Activated gamma-delta T cell treated with Interleukin-2 at 50 U/mL for 16 hours (primary cell): ENCODE results near the gene PCED1B.
"Not testable (repeated sequence)": the region's sequence is repeated elsewhere in the genome, so short reads cannot be mapped to it uniquely, and the experiment has no call there.

Experiments used
- DNase-seq: peaks from one replicate; pipeline ENCODE4 v3.0.0-alpha.2; 2020

Gene PCED1B

DNA sequence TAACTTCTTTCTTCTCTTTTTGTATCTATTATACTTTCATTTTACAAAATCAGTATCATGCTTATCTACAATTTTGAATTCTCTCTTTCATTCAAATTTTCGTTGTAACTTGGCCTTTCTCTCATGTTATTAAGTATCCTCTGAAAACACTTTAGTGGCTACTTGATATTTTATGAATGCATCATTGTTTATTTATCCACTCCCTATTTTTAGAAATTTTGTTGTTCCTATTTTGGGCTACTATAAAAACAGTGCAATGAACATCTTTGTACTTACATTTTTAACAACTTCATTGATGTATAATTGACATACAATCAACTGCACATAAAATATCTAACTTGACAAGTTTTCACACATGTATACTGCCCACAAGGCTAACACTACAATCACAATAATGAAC, 44.3 kb downstream of the PCED1B start:
- no peak for DNase-seq

DNA sequence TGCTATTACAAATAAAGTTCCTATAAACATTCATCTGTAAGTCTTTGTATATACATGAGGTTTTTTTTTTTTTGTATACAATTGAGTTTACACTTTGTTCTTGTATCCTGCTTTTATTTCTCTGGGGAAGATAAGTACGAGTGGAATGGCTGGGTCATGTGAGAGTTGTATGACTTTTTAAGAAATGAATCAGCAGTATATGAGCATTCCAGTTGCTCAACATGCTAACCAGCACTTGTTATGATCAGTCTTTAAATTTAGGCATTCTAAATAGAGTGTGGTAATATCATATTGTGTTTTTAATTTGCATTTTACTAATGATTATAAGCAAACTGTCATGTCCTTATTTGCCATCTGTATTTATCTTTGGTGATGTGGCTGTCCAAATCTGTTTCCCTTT, 45.0 kb downstream of the PCED1B start:
- no peak for DNase-seq

DNA sequence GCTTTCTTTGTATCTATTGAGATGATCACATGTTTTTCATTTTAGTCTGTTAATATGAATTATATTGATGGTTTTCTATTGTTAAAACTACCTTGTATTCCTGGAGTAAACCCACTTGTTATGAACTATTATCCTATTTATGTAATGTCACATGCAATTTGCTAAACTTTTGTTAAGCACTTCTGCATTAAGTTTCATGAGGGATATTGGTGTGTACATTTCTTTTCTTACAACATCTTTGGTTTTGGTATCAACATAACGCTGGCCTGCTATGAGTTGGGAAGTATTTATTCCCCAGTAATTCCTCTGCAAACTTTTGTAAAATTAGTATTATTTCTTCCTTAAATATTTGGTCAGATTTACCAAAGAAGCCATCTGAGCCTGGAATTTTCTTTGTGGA, 46.8 kb downstream of the PCED1B start:
- no peak for DNase-seq

DNA sequence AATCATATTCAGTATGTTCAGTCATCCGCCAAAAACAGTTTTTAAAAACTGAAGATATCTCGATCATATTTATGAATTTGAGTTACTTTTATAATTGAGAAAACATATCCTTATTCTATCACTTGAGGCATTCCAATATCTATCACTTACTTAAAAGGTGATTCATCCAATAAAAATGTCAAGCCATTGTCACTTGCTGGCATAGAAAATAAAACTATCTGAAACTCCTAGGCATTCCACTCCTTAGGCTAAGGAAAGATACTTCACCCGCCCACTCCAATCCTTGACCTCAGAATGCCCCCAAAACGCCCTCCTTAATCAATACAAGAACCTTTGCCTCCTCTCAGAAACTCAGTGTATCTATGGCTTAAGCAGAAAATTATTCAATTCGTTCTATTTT, 51.6 kb downstream of the PCED1B start:
- DNase-seq: no peak

DNA sequence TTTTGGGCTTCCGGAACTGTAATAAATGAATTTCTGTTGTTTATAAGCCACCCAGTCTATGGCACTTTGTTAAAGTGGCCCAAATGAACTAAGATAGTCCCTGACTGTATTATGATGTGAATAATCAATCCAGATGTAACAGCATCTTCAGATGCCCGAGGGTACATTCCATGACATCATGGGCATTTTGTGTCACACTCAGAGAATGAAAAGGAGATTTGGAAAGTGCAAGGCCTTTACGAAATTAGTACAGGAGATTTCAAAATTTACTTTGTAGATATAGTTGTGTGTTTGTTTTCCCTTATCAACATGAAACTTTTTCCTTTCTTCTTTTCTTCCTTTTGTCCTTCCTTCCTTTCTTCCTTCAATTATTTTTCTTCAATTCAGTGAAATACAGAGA, 54.6 kb downstream of the PCED1B start:
- DNase-seq: no peak

DNA sequence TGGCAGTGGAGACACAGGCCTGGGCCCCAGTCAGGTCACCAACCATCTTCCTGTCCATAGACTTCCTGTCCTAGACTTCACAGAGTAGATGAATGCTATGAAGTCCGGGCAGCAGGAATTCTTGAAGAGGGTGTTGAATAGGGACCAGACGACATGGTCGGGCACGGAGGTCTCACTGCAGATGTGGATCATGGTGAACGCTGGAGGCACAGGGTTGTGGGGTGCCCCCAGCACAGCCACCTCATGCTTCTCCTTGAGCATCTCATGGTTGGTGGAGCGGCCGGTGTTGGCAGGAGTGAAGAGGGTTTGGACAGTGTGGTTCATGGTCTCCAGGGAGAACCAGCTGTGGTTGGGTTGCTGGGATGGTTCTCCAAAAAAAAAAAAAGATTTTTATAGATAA, 56.2 kb downstream of the PCED1B start:
- no peak for DNase-seq

DNA sequence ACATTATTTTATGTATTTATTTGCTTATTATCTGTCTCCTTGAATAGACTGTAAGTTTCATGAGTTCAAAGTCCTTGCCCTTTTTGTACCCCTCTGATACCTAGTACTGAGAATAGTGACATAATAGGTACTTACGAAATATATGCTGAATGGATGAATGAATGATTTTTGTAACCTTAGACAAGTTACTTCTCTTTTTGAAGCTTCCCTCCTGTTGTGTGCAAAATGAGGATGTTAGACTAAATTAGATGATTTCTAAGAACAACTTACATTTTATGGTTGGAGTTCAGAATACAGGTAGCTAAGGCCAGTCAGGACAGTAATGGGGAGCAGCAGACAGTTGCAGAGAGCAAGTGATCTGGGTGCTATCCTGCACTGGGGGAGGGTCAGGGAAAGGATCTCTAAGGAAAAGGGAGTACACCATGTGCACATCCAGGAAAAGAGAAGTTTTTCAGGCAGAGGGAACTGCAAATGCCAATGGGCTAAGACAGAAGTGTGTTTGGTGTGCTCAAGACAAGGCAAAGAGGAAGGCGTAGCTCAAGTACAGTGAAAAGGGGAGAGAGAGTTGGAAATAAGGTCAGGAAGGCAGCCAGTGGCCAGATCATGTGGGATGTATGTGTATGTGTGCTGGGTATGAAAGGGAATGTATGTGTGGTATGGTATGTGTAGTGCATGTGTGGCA, 59.7 kb downstream of the PCED1B start:
- DNase-seq: no peak

DNA sequence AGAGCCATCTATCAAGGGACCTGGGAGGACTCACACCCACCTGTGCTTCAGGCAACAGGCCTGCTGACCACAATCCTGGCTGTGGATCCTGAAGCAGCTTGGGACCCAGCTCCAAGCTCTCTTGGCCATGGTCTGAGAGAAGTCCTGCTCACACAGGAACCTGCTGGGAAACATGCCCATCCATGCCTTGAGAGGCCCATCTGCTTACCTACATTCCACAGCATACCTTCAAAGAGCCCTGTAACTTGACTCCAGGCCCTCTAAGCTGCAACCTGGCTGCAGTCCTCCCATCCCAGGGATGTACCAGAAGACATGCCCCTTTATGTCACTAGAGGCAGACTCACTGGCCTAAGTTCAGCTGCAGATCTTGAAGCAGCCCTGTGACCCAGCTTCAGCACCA, 62.0 kb downstream of the PCED1B start:
- no peak for DNase-seq

DNA sequence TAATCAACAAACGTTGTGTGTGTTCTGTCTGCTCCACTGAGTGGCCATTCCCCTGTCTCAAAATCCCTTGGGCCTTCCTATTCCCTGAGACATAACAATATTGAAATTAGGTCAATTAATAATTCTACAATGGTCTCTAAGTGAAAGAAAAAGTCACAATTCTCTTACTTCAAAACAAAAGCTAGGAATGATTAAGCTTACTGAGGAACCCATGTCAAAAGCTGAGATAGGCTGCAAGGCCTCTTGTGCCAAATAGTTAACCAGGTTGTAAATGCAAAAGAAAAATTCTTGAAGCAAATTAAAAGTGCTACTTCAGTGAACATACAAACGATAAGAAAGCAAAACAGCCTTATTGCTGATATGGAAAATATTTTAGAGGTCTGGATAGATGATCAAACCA, 65.3 kb downstream of the PCED1B start:
- no peak for DNase-seq

DNA sequence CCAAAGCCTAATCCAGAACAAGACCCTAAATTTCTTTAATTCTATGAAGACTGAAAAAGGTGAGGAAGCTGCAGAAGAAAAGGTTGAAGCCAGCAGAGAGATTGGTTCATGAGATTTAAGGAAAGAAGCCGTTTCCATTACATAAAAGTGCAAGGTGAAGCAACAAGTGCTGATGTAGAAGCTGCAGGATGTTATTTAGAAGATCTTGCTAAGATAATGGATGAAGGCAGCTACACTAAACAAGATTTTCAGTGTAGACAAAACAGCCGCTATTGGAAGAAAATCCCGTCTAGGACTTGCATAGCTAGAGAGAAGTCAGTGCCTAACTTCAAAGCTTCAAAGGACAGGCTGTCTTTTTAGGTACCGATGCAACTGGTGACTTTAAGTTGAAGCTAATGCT, 65.8 kb downstream of the PCED1B start:
- no peak for DNase-seq

DNA sequence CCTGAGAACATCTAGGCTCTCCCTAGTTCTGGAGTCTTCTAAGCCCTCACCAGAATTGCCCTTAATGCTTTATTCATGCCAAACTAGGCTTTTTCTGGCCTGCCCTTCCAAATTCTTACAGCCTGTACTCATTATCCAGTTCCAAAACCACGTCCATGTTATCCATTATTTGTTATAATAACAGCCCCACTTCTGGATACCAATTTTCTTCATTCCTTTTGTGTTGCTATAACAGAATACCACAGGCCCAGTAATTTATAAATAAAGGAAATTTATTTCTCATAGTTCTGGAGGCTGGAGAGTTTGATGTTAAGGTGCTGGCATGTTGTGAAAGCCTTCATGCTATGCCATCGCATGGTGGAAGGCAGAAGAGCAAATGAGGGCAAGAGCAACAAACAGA, 68.3 kb downstream of the PCED1B start:
- no peak for DNase-seq

DNA sequence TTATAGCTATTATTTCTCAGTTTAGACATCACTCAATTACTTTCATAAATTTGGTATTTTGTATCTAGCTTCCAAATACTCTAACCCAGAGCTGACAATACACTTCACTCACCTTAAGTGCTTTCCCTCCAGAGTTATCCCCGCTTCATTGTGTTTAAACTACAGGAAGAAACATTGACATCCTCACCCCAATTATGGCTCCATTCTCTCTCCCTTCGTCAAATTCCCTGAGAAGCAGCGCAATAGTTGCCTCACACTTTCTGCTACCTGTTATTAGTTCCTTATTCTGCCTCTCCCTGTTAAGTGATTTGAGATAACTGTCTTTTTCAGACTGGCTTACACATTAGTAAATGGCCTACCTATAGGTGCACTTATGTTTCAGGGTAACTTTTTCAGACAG, 69.7 kb downstream of the PCED1B start:
- no peak for DNase-seq

DNA sequence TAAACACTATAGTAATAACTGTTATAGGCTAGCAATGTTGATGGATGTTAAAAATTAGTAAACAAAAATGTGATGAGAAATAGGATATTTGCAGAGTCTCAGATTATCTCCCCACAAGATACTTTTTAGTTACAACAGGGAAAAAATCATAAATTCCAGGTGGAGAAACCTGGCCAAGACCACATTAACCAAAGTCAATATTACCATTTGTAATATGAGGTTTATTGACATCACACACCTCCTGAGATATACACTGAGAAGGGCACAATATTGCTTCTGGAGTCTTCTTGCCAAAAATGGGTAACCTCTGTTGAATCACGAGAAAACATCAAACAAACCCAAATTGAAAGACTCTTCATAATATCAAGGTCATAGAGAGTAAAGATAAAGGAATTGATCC, 72.7 kb downstream of the PCED1B start:
- DNase-seq: no peak

DNA sequence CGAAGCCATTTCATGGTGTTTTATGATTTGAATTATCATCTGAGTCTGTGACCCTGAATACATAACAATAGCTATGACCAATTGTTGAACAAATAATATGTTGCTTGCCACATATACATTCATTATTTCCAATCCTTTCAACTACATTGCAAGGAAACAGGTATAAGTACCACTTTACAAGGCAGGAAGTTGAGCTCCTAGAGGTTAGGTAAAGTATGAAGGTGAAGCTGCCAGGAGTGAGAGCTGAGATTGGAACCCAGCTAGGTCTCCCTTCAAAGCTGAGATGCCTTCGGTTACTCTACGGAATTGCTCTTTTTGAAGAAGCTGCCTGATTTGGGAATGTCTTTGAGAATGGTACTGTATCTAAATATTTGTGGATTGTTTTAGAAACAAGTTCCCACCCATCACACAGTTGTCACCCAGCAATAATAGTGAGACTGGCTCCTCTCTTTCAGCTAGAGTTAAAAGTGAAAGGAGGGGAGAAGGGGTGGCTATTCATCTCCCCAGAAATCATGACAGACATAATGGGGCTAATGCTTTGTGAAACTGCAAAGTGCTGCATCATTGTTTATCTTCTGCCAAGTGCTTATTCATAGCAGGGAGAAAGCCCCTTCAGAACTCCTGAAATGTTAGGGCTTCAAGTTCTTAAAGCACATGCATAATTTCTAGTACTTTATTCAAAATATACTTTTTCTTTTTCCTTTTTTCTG, 76.2 kb downstream of the PCED1B start:
- DNase-seq: no peak

DNA sequence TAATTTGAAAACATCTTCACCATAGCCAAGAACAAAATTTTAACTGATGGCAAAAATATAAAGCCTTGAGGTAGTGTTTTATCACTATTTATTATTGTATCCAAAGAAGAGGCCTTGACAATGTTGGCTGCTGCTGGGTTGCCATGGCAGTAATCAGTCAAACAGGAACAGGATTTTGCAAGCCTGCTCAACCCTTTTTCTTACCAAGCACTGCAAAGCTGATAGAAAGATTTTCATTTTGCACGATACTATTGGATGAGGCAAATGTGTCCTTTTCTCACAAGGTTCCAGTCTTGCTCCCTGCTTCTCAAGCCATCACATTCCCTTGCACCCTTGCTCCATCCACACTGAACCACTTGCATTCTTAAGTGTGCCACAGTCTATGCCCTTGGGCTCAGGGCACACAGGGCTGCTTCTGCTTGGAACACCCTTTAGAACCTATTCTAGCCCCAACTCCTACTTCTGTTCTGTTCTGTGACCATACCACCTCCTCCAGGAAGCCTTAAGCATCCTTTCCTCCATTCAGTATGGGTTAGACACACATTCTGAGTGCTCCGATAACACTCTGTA, 76.8 kb downstream of the PCED1B start:
- DNase-seq: no peak

DNA sequence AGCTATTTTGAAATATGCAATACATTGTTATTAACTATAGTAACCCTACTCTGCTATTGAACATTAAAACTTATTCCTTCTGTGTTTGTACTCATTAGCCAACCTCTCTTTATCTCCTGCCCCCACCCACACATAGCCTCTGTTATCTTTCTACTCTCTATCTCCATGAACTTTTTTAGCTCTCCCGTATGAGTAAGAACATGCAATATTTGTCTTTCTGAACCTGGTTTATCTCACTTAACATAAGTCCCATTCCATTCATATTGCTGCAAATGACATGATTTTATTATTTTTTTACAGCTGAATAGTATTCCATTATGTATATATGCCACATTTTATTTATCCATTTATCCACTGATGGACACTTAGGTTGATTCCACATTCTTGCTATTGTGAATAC, 79.4 kb downstream of the PCED1B start:
- DNase-seq: no peak

DNA sequence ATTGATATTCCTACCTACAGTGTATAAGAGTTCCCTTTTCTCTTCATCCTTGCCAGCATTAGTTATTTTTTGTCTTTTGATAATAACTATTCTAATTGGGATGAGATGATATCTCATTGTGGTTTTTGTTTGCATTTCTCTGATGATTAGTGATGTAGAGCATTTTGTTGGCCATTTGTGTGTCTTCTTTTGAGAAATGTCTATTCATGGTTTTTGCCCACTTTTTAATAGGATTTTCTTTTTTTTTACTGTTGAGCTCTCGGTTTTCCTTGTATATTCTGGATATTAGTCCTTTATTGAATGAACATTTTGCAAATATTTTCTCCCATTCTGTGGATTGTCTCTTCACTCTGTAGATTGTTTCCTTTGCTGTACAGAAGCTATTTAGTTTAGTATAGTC, 79.9 kb downstream of the PCED1B start:
- DNase-seq: no peak

DNA sequence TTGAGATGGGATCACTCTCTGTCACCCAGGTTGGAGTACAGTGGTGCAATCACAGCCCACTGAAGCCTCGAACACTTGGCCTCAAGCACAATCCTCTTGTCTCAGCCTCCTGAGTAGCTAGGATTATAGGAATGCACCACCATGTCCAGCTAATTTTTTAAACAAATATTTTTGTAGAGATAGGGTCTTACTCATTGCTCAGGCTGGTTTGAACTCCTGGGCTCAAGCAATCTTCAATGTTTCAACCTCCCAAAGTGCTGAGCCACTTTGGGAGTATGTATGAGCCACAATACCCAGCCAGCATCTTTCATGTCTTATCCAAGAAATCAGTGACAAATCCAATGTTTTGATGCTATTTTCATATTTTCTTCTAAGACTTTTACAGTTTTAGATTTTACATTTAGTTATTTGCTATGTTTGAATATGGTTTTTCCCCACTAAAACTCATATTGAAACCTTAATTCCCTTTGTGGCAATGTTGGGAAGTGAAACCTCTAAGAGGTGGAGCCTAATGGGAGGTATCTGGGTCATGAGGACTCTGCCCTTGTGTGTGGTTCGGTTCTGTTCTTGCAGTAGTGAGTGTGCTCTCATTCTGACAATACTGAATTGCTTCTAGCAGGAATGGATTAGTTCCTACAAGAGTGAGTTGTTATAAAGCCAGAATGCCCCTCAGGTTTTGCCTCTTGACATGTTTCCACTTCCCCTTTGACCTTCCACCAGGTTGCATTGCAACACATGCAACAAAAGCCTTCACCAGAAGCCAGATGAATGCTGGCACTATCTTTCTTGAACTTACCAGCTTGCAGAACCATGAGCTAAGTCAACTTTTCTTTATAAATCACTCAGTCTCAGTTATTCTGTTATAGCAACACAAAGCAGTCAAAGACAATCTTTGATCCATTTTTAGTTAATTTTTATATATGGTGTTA, 81.2 kb downstream of the PCED1B start:
- no peak for DNase-seq

DNA sequence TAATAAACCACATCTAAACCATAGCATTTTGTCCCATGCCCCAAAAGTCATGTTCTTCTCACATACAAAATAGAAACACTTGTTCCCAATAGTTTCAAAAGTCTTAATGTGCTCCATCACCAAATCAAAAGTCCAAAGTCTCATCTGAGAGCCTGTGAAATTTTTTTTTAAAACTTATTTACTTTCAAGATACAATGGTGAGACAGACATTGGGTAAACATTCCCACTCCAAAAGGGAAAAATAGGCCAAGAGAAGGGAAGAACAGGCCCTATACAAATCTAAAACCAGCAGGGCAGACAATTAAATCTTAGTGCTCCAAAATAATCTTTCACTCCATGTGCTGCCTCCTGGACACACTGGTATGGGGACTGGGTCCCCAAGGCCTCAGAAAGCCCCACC, 84.7 kb downstream of the PCED1B start:
- DNase-seq: no peak

DNA sequence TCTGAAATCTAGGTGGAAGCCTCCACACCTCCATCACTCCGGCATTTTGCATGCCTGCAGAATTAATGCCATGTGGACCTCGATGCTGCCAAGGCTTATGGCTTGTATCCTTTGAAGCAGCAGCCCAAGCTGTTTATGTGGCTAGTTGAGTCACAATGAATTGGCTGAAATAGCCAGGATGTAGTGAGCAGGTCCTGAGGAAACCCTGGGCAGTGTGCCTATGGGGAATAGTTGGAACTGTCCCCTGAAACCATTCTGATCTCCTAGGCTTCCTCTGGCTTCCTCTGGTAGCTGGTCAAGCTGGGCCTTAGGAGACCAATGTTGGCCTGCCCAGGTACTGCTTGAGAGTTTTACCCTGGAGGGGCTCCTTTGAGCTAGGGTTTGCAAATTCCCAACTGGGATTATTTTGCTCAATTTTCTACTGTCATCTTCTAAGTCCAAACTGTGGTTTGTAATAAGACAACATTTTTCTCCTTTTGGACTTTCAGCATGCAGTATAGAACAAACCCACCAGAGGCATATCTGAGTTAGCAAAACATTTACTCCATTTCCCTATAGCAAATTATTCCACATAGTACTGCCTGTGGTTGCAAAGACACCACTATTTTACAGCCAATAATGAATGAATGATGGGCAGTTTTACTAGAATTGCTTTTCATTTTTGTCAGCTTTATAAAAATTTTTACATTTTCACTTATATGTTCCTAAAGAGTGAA, 85.5 kb downstream of the PCED1B start:
- no peak for DNase-seq

DNA sequence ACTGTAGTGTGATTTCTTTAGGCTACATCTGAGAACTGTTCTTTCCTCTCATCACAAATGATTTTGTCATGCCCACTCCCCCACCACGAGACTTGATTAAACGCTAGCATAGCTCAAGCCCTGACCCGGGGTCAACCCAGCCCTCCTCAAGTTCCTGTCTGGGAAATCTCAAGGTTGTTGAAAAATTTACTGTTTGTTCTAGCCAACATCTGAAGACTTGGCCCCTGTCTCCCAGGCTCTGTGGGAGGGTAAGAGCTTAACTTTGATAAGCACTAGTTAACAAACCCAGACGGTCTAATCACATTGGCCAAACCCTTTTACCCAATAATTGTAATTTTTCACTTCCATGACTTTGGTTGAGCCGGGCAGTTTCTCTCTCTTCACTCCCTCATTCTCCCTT, 86.5 kb downstream of the PCED1B start:
- no peak for DNase-seq

DNA sequence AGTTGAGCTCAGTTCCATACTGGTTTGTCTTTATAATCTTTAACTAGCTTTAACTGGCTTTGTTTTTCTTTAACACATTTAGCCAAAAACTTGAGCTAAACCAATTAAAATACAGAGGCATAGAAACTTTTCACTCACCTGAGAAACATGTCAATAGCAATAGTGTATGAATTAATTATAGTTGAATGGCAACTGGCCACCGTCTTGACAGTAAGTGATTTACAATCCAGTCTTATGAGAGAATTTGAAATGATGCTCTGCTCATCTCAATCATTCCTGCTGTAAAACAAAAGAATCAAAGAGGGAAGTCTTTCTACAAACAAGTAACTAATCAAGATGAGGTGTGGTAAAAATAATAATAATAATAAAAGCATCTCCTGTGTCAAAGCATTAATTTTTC, 86.9 kb downstream of the PCED1B start:
- DNase-seq: no peak

DNA sequence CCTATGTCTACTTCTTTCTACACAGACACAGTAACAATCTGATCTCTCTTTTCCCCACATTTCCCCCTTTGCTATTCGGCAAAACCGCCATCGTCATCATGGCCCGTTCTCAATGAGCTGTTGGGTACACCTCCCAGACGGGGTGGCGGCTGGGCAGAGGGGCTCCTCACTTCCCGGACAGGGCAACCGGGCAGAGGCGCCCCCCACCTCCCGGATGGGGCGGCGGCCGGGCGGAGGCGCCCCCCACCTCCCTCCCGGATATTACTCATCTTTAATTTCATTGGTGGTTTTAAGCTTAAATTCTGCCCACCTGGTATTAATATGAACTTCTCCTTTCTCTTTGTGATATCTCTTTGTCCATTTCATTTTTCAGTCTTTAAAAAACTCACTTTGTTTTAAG, 90.9 kb downstream of the PCED1B start:
- not testable (repeated sequence) for DNase-seq
